Activated B cell treated with CpG ODN at 0.5 μM for 24 hours (primary cell): Measurements from ENCODE around the gene TDRD9. TPM values are rescaled to one million over a fixed set of nuclear protein-coding genes. Genes with fewer than 3 reads are reported as not detected.

ENCODE experiments used
- ATAC-seq: fragments of 200-7000 bp; cut with Tn5 transposase; one replicate; pipeline ENCODE4 v1.10.0; 2021; ENCODE audit warnings: low read depth, mild to moderate bottlenecking, moderate library complexity
- CTCF ChIA-PET: fragments of 350-600 bp; sonication (Branson Sonifier 250); formaldehyde crosslinking; loops from one replicate; lab custom pipeline; 2021; ENCODE audit warnings: antibody characterized with exemption; lab: Charles Lee
- POLR2A ChIA-PET: fragments of 350-600 bp; sonication (Branson Sonifier 250); formaldehyde crosslinking; loops from one replicate; lab custom pipeline; 2021; ENCODE audit warnings: antibody characterized with exemption; lab: Charles Lee
- DNase-seq: peaks from one replicate; pipeline ENCODE4 v3.0.0; 2022
- H3K27ac Mint-ChIP-seq: one replicate; pipeline ENCODE4 v1.8.0; 2020; ENCODE audit warnings: mixed read lengths
- H3K27me3 Mint-ChIP-seq: one replicate; pipeline ENCODE4 v1.8.0; 2021; ENCODE audit warnings: mixed read lengths
- H3K36me3 Mint-ChIP-seq: one replicate; pipeline ENCODE4 v1.8.0; 2021; ENCODE audit warnings: low read depth, mixed read lengths
- H3K4me1 Mint-ChIP-seq: one replicate; pipeline ENCODE4 v1.8.0; 2021; ENCODE audit warnings: mixed read lengths
- H3K4me3 Mint-ChIP-seq: one replicate; pipeline ENCODE4 v1.8.0; 2020; ENCODE audit warnings: mild to moderate bottlenecking, mixed read lengths
- H3K9me3 Mint-ChIP-seq: one replicate; pipeline ENCODE4 v1.8.0; 2020; ENCODE audit warnings: mixed read lengths
- CTCF ChIP-seq: fragments of 200-600 bp; IDR thresholded peaks from one replicate; pipeline ENCODE4 v1.8.0; 2022; ENCODE audit warnings: antibody characterized with exemption, mild to moderate bottlenecking
- intact Hi-C: fragments of 100-400 bp; cut with micrococcal nuclease; formaldehyde crosslinking; loops from one replicate; pipeline ENCODE4 v1.15.1; 2024
- total RNA-seq: library from RNA; stranded (reverse); gene quantifications from 2 replicates; pipeline ENCODE4 v1.2.3, GENCODE V29; 2022

TDRD9 gene
- total RNA-seq, 1 donor from 2014 or later, result 3.1 TPM

DNA sequence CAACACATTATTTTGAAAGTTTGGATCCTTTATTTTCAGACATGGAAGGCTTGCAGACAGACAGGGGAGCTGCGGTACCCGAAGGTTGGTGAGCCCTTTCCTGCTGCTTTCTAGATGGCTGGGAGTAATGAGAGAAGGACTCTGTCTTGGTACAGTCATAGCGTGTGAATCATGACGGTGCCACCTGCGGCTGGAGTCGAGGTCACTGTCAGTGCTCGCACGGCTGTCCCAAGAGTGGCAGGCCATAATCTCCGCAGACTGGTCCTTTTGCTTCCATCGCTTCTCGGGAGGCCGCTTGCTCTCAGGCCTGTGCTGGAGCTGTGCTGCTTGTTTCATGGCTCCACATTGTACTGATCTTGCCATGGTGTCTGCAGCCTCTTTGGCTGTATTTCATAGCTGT is 78.9 kb downstream of the TDRD9 start:
- ChIA-PET CTCF (interaction anchor here (2.0 kb wide), 1 partner anchor 199 kb away, joined by 5 read pairs; no protein-coding TSS in a partner anchor), POLR2A (interaction anchor here (0.7 kb wide), 1 partner anchor 557 kb away, joined by 5 read pairs; no protein-coding TSS in a partner anchor)
- intact Hi-C loops, result no loop called here
- Mint-ChIP-seq H3K9me3 (no peaks in the 10 kb centered on the region), H3K27me3 (peaks cover 2% of the 10 kb centered on the region), H3K36me3 (no peaks in the 10 kb centered on the region), H3K27ac (no peak overlapping the region), H3K4me1 (no peaks in the 10 kb centered on the region), H3K4me3 (no peak overlapping the region)
- DNase-seq (no peak), ATAC-seq (no peak)
- TF ChIP-seq CTCF, result no peak

DNA sequence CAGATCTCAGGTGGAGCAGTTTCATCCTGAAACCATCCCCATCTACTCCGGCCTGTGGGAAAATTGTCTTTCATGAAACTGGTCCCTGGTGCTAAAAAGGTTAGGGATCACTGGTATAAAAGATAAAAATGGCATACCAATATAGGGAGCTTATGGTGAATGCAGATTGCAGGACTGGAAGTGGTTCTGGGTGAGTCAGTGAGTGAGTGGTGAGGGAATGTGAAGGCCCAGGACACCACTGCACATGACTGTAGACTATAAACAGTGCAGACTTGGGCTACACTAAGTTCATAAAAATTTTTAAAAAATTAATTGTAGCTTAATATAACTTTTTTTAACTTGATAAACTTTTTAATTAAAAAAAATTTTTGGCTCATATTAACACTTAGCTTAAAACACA is 81.0 kb downstream of the TDRD9 start:
- ATAC-seq (no peak), DNase-seq (no peak)
- intact Hi-C loops, result no loop called here
- peaks cover 2% of the 10 kb centered on the region for H3K27me3 Mint-ChIP-seq
- no peaks in the 10 kb centered on the region for H3K4me1 Mint-ChIP-seq
- no peaks in the 10 kb centered on the region for H3K9me3 Mint-ChIP-seq
- ChIA-PET POLR2A (no interaction called here), CTCF (no interaction called here)
- H3K27ac Mint-ChIP-seq, result no peak overlapping the region
- H3K36me3 Mint-ChIP-seq, result no peaks in the 10 kb centered on the region
- TF ChIP-seq CTCF, result no peak
- no peak overlapping the region for H3K4me3 Mint-ChIP-seq

GRCh38 chr14:104011824-104012517 is 83.7 kb downstream of the TDRD9 start:
- no peak for ATAC-seq
- Mint-ChIP-seq H3K4me1 (no peaks in the 10 kb centered on the region), H3K36me3 (no peaks in the 10 kb centered on the region), H3K4me3 (no peak overlapping the region), H3K9me3 (no peaks in the 10 kb centered on the region), H3K27ac (no peak overlapping the region), H3K27me3 (peaks cover 5% of the 10 kb centered on the region)
- CTCF ChIA-PET, result no interaction called here
- POLR2A ChIA-PET, result interaction anchor here (0.6 kb wide), 1 partner anchor 40 kb away, joined by 3 read pairs; no protein-coding TSS in a partner anchor
- intact Hi-C loops, result no loop called here
- TF ChIP-seq CTCF, result no peak
- no peak for DNase-seq

GRCh38 chr14:104014764-104015163 is 86.5 kb downstream of the TDRD9 start:
- intact Hi-C loops, result no loop called here
- H3K36me3 Mint-ChIP-seq, result no peaks in the 10 kb centered on the region
- TF ChIP-seq CTCF, result no peak
- ChIA-PET POLR2A (no interaction called here), CTCF (no interaction called here)
- peaks cover 15% of the 10 kb centered on the region for H3K27me3 Mint-ChIP-seq
- H3K4me1 Mint-ChIP-seq, result no peaks in the 10 kb centered on the region
- H3K27ac Mint-ChIP-seq, result no peak overlapping the region
- no peak overlapping the region for H3K4me3 Mint-ChIP-seq
- no peaks in the 10 kb centered on the region for H3K9me3 Mint-ChIP-seq
- no peak for ATAC-seq
- DNase-seq, result no peak

GRCh38 chr14:104016873-104017650 is 88.8 kb downstream of the TDRD9 start:
- intact Hi-C loops, result no loop called here
- ChIA-PET CTCF (no interaction called here), POLR2A (no interaction called here)
- no peak for DNase-seq
- Mint-ChIP-seq H3K4me1 (no peaks in the 10 kb centered on the region), H3K9me3 (no peaks in the 10 kb centered on the region), H3K27ac (no peak overlapping the region), H3K27me3 (peaks cover 28% of the 10 kb centered on the region), H3K36me3 (no peaks in the 10 kb centered on the region), H3K4me3 (no peak overlapping the region)
- TF ChIP-seq CTCF, result no peak
- no peak for ATAC-seq
